Right ventricle myocardium superior (tissue), 1 donor: ENCODE results near the gene PTGR3. TPM values are rescaled to one million over a fixed set of nuclear protein-coding genes. Genes with fewer than 3 reads are reported as not detected.

ENCODE experiments used
- ATAC-seq: fragments of 200-7000 bp; cut with Tn5 transposase; one replicate; pipeline ENCODE4 v1.9.1; 2020; ENCODE audit warnings: mild to moderate bottlenecking; ENCODE audit not compliant: poor library complexity
- DNase-seq: peaks from one replicate; pipeline ENCODE4 v3.0.0-alpha.2; 2020
- intact Hi-C: fragments of 100-400 bp; cut with DNase I; formaldehyde crosslinking; loops from one replicate; pipeline ENCODE4 v1.11.2; 2022
- total RNA-seq: library from RNA; stranded (reverse); fragmentation: NEBNext Ultra II Directional; extraction: Animal tissue kit (Norgen Biotek cat#: 25700); gene quantifications from one replicate; pipeline ENCODE4 v1.2.1, GENCODE V29; 2021
- donor health status: DM: no; HTN: yes; CAD: no; lungs with severe emphysema.

Gene PTGR3
- total RNA-seq, 1 donor from 2014 or later, result 81.5 TPM

DNA sequence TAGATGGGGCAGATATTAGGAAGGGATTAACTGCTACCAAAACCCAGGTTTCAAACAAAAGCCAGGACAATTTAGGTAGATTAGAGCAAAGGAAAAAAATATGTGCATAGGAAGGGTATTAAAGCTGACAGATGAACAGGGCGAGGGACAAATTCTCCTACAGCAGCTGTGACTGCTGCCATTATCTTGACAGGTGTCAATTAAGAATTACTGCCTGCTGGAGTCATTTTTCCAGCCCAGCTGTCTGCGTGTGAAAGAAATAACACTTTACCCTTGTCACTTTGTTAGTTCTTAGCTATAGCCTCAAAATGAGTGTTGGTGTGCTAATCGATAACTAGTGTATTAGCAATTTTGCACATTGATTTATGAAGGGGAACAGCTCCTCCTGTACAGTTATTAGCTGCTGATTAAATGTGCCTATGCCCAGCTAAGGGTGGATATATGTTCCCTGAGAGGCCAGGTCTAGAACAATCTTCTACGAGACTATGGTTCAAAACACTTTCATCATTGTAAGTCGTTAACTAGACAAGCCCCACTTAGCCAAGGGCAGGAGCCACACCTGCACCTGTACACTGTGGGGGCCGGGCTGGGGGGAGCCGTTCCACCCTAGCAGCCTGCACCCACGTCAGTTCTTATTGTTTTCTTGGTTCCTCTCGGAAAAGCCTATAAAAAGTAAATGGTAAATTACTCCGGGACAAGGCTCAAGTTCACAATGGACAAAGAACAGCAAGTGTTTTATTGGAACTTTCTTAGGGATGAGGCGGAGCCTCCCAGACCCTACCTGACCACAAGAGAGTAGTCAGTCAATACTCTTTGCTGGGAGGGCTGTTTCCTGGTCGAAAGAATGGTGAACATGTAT is 9.4 kb upstream of the PTGR3 start:
- ATAC-seq (peak; percentile 6), DNase-seq (no peak)
- intact Hi-C loops, result no loop called here

DNA sequence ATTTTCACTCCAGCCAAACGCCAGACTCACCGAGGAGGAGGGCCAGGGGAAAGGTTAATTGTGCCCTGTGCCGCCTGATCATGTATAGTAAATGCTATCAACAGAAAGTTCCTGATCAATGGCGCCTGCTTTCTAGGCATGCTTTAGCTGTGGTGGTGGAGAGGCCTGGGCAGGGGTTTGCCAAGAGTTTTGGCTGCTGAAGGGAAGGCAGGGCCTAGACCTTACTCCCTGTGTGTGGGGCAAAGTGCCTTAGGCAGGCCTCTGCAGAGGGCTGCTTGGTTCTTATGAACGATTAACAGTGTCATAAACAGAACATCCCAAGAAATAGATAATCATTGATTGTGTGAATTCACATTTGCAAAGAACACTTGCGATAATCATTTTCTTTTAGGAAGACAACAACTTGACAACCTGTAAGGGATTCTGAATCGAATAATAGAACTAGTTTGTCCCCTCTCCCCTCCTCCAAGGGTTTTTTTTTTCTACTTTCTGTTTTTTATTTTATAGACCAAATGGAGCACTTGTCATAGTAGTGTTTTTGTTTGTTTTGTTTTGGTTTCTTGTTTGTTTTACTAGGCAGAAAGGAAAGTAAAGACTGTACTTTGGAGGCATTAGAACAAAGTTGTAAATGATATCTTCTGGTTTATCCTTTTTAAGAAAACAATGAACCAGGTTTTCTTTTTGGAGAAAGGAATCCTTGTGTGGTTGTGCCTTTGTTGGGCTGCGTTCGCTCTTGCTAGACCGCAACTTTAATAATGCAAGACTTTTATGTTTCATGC is 8.2 kb upstream of the PTGR3 start:
- DNase-seq (no peak), ATAC-seq (no peak)
- intact Hi-C loops, result no loop called here

DNA sequence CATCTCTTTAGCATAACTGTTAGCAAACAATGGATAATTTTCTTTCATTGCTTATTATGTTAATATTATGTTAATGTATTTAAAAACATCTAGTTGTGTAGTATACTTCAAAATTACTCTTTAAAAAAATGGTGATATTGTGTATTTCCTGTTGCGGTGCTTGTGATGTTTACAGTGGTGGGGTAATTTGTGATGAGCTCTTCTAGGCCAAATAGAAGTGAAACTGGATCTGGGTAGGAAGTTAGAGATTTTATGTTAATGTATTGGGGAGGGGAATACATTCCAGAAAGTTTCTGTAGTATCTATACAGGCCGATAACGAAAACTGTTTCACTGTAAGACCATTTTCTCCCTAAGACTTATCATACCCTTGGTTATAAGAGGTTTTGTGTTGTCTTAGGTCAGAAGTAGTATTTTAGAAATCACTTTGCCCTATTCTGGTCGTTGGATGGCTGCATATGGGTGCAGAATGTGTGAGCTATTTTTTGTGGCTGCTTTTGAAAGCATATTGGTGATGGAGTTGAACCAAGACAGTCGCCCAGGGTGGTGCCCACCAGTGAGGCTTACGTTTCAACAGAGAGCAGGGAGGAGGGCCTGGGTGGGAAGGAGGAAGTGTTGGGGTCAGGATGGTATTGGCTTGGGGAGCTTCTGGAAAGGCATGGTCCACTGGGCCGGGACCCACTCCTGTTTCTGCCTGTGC is 7.4 kb upstream of the PTGR3 start:
- DNase-seq, result no peak
- ATAC-seq, result no peak
- intact Hi-C loops, result no loop called here

DNA sequence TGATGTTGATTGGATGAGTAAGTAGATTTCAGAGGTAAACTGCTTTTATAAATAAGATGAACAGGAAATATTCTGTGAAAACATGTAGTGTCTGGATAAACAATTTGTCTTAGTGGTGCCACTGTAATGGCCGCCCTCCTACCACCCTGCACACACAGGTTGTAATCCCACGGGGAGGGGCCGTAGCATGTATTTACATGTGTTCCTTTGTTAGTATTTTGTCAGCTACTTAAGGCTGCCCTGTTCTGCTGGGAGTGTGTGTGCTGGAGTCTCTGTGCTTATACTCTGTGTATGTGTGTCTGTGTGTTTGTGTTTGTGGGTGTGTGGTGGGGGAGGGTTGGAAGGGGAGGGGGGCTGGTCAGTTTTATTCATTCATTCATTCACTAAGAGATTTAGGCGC is 6.7 kb upstream of the PTGR3 start:
- intact Hi-C loops, result no loop called here
- ATAC-seq (no peak), DNase-seq (no peak)

DNA sequence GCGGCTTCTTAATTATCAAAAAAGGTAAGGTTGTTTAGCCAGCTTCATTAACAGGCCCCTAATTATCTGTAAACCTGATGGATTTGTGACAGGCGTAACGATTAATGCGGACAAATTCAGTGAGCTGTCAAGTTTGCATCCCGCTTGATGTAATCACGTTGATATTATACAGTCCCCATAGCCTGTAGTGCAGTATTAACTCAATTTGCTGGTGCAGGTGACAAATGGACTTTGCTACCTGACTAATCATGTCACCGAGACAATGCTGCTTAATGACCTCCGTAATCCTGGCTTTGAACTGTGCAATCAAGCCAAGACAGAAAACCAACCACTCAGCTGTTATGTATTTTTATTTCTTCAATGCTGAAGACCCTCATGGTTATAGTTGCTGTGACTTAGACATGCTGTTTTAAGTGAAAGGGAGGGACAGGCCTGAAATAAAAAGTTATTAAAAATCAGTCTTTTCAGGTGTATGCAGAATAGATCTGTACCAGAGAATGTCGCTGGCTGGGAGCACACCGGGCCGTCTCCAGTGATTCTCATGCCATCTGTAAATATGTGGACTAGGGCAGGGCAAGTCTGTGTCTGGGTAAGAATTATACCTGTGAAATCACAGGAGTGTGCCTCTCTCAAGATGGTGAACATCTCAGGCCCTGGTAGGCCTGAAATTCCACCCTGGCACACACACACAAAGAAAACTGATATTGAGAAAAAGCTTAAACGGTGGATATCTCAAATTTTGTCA is 6.0 kb upstream of the PTGR3 start:
- DNase-seq (no peak), ATAC-seq (no peak)
- intact Hi-C loops, result no loop called here

DNA sequence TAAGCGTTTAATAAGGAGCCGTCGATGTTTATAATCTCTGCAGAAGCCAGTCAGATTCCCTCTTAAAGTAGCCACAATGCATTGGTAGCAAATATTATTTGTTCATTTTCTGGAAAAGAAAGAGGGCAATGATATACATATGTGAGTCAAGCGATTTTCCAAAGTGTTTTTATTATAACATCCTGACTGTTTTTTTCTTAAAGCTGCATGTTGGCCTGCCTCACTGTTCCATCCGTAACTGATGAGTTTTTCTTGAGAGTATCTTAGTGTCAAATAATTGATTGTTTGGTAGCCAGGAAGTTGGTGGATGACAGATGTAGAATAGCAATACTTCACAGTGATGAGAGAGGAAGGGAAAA is 5.4 kb upstream of the PTGR3 start:
- no peak for DNase-seq
- no peak for ATAC-seq
- intact Hi-C loops, result no loop called here

DNA sequence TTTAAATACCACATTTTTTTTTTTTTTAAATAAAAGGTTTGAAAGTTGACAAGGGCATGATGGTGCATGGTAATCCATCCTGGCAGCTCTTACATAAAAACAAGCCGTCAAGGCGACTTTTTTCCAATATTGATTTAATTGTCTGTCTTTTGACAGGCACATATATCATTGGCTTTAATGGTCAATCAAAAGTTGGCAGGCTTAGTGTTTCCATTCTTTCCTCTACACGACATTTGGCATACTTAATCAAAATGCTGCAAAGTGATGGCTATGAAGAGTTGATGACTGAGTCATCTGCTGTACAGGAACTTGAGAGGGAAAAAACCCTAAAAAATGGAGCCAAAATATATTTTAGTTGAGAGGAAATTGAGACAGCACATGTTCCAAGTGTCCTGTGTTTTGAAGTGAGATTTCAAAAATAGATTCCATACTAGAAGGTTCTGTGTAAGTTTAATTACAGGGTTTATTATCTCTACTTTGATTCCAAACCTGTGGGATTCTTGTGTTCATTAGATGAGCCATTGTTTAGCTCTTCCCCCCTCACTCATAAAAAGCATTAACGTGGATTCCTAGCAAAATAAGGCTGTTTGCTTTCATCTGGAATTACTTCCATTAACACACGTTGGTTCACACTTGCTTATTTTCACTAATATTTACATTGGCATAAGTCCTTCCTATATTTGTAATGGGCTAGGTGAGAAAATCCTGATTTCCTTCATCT is 4.8 kb upstream of the PTGR3 start:
- no peak for ATAC-seq
- intact Hi-C loops, result no loop called here
- DNase-seq, result no peak

DNA sequence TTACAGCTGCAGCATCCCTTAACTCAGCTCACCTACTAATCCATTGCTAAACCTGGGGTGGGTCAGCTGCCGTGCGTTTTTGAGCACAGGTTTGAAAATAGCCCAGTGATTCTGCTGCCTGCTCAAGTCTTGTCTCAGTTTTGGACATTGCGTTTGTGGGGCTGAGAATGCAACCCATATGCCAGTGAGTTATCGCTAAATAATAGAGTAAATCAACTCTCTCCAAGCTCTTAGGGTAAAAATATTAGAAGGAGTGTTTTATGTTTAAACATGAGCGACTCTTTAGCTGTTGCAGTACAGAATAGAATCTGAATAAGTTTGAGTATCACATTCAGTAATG is 3.8 kb upstream of the PTGR3 start:
- ATAC-seq, result no peak
- no peak for DNase-seq
- intact Hi-C loops, result no loop called here

DNA sequence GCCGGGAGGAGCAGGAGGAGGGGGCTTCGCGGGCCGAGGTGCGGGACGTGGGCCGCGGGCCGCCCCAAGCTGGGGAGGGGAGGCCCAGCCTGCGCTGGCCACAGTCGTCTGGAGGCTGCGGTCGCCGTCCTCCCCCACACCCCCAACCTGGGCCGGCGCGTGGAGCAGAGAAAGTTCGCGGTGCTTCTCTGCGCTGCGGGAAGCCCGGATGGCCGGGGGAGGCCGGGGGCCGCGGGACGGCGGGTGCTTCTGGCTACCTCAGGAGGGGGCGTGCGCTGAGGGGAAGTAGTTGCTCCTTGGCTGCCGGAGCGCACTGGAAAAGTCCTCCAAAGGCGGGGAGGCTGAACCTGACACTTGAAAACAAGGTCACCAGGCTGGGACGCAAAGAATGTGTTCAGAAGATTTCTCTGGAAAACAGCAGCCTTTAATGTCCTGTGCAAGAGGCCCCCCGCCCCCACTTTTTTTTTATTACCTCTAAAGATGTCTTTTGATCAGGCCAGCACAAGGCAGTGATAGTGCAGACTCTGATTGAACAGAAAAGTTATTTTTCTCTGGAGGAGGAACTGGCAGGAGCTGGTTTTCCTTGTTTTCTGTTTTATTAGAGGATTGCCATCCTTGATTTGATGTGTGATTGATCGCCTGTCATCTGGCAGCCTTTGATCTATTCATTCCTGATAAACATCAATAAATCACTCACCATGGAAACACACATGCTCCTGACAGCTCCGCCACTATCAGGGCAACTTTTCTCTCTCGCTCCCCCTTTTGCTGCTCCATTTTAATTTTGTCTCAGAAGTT is 3.2 kb upstream of the PTGR3 start:
- intact Hi-C loops, result no loop called here
- DNase-seq (peak; percentile 59), ATAC-seq (no peak)

DNA sequence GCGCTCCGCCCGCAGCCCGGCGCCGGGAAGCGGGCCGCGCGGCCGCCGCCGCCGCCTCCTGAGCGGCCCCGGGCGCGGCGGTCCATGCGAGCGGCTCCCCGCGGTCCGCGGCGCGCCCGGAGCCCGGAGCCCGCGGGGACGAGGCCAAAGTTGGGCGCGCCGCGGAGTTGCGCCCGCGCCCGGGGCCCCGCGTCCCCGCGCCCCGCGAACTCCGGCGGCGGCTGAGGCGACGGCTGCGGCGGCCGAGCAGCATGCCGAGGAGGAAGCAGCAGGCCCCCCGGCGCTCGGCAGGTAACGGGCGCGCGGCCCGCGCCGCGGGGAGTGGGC is 2.6 kb upstream of the PTGR3 start:
- DNase-seq (no peak), ATAC-seq (no peak)
- intact Hi-C loops, result no loop called here

DNA sequence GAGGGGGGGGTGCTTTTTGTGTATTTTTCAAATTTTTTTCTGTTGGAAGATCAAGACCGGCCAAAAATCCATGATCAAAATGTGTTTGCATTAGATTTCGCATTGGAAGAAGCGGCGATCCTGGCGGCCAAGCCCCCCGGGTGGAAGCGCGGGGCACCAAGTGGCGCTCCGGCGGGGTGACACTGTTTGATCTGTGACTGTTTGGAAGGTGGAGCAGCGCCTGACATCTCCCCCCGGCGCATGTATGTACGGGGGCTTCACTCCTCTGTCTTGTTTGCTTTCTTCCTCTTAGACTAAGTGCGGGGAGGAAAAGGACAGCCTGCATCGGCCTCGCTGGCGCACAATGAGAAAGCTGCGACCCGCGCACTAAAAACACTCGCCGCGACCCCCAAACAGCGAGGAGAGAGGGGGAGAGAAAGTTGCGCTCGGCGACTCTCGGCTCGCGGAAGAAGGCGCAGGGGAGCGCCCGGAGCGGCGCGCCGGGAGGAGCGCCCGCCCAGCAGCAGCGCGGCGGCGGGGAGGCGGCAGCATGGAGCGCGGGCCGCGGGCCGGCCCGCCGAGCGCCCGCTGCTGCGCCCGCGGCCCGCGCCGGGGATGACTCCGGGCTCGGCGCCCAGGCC is 2.2 kb upstream of the PTGR3 start:
- intact Hi-C loops, result no loop called here
- no peak for ATAC-seq
- no peak for DNase-seq

DNA sequence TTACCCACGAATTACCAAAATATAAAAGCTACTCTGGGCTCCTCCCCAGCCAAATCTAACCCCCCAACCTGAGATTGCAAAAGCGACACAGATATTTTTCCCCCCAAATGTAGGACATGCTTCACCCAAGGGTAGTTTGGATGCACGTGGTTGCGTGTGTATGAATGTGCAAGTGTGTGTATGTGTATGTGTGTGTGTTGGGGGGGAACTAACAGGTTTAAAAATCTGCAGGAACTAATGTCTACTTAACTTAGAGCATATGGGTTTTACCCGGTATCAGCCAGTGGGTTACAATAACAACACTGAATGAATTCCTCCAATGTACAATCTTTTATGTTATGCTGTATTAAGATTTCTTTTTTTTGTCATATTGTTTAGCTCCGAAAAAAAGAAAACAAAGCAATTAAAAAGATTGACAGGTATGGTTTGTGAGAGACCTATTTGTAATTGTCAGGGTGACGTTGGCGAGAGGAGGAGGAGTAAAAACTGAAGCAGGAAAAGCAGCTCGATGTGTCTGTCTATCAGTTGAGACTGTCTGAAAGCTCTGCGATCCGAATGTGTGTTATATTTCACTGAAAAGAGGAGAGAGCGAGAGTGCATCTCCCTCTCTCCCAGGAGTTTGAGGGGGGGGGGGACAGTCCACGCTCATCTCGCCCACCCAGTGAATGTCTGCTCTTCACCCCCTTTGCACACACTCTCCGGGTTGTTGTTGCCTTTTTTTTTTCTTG is 1.5 kb upstream of the PTGR3 start, which contains the start of gene TSHZ1:
TSHZ1 (plus strand) TSS at position 524 of the 728 bp plus-strand sequence. CDS start 1,080 bp downstream, outside the sequence.
- ATAC-seq, result peak; percentile 57
- DNase-seq, result no peak
- intact Hi-C loops, result no loop called here

DNA sequence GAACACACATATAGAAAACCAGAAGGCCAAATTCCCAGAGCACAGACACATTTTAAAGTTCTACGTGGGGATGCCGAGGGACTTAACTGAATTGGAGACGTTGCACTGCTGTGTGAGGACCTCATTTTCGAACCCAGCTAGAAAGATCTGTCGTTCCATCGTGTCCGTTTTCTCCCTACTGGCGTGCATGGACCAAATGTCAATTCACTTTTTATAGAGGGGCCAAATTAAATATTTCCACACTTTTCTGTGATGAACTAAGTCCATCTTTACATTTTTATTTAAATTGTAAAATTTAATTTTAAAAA is 966 bp upstream of the PTGR3 start:
- DNase-seq (no peak), ATAC-seq (no peak)
- intact Hi-C loops, result no loop called here

DNA sequence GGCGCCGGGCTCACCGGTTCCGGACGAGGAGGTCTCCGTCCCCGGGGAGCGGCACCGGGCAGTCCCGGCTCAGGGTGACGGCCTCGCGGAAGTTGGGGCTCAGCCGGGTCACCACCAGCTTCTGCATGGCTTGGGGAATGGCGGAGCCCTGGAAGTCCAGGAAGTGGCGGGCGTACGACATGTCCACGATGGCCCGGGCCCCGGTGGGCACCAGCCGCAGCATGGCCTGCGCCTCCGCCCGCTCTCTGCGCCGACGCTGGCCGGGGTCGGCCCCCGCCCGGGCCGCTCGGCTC is 157 bp downstream of the PTGR3 start:
- intact Hi-C loops, result no loop called here
- DNase-seq (no peak), ATAC-seq (no peak)

DNA sequence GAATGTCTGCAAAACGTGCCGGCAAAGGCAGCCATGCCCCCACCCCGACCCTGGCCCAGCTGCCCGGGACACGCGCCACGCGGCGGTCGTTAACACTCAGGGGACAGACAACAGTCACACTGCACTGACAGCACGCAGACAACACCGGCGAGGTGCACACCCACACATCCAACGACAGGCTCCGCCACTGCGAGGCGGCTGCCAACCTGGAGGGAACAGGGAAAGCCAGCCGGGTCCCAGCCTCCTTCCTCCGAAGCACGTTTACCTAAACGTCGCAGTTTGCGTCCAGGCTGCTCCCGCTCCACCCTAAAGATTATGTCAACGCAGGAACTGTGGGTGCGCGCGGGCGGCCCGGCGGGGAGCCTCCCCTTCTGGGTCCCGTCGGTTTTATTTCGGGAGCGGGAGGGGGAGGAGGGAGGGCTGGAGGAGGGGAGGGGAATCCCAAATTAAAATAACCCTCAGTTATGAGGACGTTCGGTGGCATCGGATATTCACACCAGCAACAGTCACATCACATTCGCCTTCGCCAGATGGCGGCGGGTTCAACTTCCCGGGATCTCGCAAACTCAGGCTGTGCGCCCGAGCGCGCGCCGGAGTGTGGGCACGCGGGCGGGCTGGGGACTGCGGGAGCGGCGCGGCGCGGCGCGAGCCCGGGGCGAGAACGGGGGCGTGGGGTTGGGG is 644 bp downstream of the PTGR3 start:
- DNase-seq (peak; percentile 74), ATAC-seq (peak; percentile 16)
- intact Hi-C loops, result no loop called here

DNA sequence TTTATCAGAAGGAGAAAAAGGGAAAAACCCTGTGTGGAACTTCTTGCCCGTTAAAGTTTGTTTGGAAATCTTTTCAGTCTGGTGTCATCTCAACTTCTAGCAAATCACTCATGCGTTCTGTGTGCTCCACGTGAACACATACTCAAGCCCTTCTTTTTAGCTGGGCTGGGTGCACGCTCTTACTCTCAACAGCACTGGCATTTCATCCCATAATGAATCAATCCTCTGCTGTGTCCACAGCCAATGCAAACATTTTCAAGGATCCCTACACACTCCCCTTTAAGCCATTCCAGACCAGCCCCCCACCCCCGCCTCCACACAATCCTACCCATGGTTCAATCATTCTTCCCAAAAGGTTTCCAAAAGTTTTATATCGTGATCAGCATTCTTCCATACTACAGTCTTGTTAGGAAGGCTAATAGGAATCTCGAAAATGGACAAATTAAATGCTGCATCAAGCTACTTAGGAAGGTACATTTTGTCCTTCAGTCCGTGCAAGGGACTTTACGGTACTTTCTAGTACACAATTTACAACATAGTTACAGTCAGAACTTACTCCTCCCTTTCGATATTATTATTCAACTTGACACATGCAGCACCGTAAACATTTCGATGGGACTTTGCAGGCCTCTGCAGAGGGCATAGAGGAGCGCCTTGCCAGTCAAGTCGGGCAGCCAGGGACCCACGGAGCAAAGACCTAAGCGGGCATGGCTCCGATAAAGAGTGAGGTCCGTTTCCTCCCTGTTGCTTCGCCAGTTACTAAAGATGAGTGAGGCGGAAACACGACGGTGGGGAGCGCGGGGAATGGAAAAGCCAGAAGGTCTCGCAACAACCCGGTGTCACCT is 1.4 kb downstream of the PTGR3 start:
- ATAC-seq (no peak), DNase-seq (no peak)
- intact Hi-C loops, result no loop called here
